GM21529 (cell line): ENCODE data around the gene CCNE1.
A peak's percentile ranks its signal among the peaks of the same experiment; 100 is the strongest.
"Not testable (repeated sequence)": the region's sequence is repeated elsewhere in the genome, so short reads cannot be mapped to it uniquely, and the experiment has no call there.

Experiments used
- ATAC-seq: cut with Tn5 transposase; IDR thresholded peaks from one replicate; pipeline ENCODE4 v1.9.1; 2021; ENCODE audit not compliant: unreplicated experiment

Gene CCNE1

DNA sequence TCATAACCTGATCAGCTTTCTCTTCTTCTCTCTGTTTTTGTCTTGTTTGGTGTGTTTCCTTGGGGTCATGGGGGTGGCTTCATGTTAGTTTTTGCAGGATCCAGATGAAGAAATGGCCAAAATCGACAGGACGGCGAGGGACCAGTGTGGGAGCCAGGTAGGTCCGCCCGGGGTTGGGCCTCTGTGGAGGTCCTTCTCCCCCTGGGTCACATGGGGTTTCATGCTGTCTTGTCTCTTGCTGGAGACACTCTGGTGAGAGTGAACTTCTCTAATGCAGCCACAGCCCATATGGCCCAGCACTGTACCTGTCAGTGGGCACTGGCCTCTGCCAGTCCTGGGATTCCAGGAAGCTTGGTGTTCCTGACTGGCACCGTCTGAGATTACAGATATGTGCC, 1.1 kb downstream of the CCNE1 start:
- no peak for ATAC-seq

GRCh38 chr19:29813642-29814041, 1.9 kb downstream of the CCNE1 start:
- ATAC-seq = no peak

DNA sequence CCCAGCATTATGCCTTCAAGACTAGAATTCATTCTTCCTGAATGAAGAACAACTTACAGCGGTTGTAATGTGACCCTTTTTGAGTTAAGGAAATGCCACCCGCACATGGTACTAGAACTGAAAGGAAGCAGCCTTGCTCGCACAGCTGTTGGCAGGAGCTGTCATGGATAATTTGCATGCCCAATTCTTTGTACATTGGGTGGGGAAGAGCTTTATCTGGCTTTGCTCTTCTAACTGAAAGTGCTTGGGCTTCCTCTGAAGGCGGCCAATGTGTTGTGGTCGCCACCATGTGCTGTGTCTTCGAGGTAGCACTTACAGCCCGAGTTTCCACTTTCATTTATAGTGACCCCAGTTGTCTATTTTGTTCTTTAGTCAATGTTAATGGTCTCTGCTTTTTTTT, 3.4 kb downstream of the CCNE1 start:
- no peak for ATAC-seq

GRCh38 chr19:29817316-29817715, 5.5 kb downstream of the CCNE1 start:
- ATAC-seq = no peak

DNA sequence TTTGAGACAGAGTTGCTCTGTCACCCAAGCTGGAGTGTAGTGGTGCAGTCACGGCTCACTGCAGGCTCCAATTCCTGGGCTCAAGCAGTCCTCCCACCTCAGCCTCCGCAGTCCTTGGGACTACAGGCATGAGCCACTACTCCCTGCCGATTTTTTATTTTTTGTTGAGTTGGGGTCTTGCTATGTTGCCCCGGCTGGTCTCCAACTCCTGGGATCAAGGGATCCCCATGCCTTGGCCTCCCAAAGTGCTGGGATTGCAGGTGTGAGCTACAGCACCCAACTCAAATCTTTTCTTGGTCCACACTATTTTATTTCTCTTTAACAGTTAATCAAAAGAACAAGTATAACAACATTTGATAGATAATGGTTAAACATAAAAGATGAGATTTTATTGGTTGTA, 7.5 kb downstream of the CCNE1 start:
- ATAC-seq = no peak

DNA sequence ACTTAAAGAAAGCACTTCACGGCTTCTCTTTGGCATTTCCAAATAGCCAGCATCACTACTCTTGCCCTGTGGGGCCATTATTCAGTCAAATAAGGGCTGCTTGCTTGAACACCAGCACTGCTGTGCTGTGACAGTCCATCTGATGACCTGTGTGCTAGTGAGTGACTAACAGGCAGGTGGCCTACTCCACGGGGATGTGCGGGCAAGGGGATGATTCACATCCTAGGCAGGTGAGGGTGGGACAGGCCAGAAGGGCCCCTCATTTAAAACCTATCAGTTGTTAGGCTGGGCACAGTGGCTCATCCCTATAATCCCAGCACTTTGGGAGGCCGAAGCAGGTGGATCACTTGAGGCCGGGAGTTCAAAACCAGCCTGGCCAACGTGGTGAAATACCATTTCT, 8.2 kb downstream of the CCNE1 start:
- no peak for ATAC-seq

DNA sequence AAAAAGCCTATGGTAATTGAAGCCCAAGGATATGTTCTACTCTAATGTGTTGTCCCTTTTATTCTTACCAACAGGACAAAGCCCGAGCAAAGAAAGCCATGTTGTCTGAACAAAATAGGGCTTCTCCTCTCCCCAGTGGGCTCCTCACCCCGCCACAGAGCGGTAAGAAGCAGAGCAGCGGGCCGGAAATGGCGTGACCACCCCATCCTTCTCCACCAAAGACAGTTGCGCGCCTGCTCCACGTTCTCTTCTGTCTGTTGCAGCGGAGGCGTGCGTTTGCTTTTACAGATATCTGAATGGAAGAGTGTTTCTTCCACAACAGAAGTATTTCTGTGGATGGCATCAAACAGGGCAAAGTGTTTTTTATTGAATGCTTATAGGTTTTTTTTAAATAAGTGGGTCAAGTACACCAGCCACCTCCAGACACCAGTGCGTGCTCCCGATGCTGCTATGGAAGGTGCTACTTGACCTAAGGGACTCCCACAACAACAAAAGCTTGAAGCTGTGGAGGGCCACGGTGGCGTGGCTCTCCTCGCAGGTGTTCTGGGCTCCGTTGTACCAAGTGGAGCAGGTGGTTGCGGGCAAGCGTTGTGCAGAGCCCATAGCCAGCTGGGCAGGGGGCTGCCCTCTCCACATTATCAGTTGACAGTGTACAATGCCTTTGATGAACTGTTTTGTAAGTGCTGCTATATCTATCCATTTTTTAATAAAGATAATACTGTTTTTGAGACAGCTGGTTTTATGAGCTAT, 12.0 kb downstream of the CCNE1 start:
- no peak for ATAC-seq

GRCh38 chr19:29825263-29825662, 13.5 kb downstream of the CCNE1 start:
- not testable (repeated sequence) for ATAC-seq

DNA sequence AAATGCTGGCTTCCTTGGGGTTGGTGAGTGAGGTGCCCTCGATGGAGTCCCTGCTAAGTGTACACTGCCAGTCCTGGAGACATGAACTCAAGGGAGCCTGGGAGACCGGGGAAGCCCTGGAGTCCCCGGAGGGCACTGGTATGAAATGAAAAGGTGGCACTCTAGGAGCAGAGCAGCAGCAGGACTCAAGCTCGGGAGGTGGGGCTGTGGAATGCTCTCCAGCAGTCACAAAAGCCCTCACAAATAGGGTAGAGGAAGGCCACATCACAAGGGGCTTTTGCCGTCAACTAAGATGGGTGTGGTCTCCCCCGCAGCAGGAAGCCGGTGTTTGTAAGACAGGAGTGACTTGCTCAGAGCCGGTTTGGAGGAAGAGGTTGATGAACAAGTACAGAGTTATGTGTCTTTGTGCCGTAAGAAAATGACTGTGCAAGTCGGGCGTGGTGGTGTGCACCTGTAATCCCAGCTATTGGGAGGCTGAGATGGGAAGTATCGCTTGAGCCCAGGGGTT, 19.3 kb downstream of the CCNE1 start:
- no peak for ATAC-seq

DNA sequence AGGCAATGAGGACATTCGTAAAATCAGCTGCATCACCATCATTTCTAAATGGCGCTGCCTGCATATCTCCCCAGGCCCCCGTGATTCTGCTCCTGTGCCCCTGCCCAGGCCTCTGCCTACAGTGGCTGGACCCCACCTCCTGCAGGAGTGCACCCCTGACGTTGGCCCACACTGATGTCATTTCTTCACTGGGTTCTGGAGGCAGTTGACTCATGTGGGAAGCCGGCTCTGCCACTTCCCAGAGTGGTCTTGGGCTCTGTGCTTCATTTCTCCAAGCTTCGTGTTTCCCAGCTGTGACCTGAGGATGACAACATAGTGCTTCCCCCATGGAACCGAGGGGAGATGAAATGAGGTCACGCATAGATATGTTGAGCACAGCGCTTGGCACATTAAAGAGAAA, 19.9 kb downstream of the CCNE1 start:
- ATAC-seq = no peak

DNA sequence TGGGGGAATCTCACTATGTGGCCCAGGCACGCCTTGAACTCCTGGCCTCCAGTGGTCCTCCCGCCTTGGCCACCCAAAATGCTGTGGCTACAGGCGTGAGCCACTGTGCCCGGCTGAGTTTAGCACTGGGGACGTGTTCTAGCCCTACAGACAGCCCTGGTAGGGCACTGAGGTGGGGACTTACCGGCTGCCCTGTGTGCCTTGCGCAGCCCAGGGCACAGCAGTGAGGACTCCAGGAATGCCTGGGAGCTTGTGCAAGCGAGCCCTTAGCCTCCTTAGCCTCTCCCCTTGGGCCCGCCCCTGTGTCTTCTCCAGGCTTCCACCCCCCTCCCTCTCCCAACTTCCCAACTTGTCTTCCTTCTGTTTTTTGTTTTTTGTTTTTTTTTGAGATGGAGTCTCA, 21.0 kb downstream of the CCNE1 start:
- ATAC-seq = no peak

DNA sequence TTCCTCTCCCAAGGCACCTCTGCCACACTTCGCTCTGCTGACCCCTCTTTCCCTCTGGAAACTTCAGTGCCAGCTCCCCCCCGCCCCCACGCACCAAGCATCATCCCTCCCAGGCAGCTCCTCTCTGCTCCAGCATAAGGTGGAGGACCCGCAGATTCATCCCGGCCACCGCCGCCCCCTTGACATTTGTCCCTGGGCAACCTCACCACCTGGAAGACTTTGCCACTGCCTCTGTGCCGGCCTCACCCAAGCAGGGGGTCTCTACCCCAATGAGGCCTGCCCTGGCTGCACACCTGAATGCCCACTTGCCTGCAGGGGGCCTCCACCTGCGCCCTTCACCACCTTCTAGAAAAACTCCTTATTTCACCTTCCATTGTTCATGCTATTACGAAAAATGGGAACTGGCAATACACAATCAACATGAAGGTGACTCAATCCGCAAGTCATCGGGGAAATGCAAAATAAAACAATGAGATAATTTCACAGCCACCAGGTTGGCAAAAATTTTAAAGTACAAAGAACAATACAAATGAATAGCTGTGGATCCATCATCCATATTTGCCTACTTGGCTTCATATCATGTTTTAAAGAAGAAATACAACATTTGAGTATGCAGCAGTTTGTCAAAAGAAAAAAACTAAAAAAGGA, 21.9 kb downstream of the CCNE1 start:
- ATAC-seq = no peak

DNA sequence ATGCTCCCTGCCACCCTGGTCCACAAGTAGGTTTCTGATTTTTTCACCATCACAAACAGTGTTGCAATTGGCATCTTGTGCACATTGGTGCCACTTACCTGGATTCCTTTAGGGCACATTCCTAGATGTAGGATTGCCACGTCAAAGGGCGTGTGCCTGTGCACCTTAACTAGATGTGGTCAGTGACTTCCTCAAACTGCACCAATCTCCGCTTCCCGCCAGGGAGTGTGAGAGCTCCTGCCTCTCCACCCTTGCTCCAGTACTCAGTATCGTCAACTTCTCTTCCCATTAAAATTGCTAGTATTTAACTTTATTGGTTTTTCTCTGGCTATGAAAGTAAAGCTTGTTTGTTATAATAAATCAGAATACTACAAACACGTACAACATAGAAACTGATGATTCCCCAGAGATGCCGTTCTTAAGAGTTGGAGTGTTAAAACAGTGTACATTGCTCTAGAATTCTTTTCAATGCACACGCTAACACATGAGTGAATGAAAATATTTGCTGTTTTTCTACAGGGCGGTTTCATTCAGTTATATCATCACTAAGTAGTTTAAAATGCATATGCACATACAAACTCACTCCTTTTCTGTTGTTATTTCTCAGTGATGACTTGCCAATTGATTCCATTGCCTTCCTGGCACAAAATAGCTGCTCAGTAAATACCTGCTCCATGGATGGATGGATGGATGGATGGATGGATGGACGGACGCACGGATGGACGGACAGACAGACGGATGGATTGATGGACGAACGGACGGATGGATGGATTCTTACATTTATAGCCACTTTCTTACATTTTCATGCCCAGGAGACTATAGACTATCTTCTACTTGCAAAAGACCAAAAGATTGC, 23.4 kb downstream of the CCNE1 start:
- ATAC-seq = no peak

- peak; percentile 60 for ATAC-seq
These were observed 24.6 kb downstream of the CCNE1 start for GRCh38 chr19:29836409-29836825.

DNA sequence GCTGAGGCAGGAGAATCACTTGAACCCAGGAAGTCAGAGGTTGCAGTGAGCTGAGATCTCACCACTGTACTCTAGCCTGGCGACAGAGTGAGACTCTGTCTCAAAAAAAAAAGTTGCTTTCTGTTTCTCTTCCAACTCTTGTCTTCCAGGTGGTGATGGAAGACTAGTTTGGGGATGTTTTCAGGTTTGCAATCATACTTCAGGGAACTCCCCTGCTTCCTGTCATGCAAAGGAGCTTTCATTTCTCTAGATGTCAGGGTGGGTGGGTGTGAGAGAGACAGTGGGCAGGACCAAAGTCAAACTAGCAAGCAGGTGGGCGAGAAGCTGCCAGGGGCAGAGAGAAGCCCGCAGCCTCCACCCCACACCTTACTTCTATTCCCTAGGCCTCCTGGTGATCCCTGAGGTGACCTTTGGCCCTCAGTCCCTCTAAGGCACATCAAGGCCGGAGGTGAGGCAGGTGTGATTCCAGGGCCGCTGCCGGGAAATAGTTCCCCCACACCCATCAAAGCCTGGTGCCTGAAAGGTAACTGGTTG, 25.7 kb downstream of the CCNE1 start:
- ATAC-seq = peak; percentile 82

- ATAC-seq = no peak
These were observed 26.2 kb downstream of the CCNE1 start for GRCh38 chr19:29837996-29838395.

GRCh38 chr19:29840066-29840950, 28.5 kb downstream of the CCNE1 start:
- ATAC-seq = no peak

- ATAC-seq = no peak
These were observed 29.4 kb downstream of the CCNE1 start for GRCh38 chr19:29841209-29841558.

- ATAC-seq = no peak
These were observed 30.0 kb downstream of the CCNE1 start for GRCh38 chr19:29841559-29842367.
